Activated T-cell treated with anti-CD3 and anti-CD28 coated beads, Interleukin-2, amount 50 U/mL, for 48 hours (primary cell): ENCODE results near the gene PTPN21.

Experiments
- DNase-seq, 2 experiments: peaks; one replicate each; pipeline ENCODE4 v3.0.0-alpha.2; 2020

Gene PTPN21

DNA sequence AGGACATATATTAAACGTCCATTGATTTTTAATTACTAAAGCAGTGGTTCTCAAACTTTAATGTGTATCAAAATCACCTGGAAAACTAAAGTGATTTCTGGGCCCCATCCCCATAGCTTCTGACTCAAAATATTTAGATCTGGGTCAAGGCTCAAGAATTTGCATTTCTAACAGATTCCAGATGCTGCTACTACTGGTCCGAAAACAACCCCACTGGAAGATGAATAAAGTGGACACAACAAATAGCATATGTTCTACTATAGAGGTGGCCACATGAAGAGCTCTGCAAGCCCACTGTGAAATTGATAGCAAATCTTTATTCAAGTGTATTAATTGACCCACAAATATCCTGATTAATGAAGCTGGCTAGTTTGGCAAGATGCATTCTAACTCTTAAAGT is 99.9 kb downstream of the PTPN21 start:
- DNase-seq: no peak

DNA sequence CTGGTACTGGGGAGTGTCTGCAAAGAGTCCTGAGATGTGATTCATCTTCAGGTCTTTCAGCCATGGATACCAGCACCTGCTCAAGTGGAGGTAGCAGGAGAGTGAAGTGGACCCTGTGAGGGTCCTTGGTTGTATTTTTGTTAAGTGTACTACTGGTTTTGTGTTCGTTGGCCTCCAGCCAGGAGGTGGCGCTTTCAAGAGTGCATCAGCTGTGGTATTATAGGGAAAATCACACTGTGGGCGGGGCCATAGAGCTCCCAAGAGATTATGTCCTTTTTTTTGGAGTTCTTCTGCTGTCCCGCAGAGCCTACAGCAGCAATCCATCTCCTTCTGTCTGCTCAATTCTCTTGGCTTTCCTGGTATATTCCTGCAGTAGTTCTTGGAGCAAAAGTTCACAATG is 102.6 kb downstream of the PTPN21 start:
- DNase-seq: no peak

DNA sequence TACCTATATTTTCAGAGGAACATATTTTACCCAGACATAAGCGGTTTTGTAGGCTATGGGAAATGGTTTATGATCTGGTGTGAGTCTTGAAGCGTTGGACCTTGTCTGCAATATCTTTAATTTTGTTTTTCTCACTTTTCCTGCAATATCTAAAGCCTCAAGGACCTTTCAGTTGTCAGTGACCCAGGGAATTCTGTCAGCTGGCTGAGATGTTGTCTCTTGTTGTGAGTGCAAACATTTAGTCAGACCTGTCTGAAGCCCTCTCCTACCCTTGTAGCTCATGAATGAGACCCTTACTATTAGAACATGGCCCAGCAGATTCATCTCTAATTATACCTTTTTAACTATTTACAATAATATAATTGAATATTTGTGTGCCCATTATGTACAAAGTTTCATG is 115.7 kb downstream of the PTPN21 start:
- no peak for DNase-seq

GRCh38 chr14:88437658-88438057 is 117.1 kb downstream of the PTPN21 start:
- DNase-seq: no peak

- no peak for DNase-seq
These were observed 123.8 kb downstream of the PTPN21 start for GRCh38 chr14:88430976-88431375.

GRCh38 chr14:88426271-88426670 is 128.5 kb downstream of the PTPN21 start:
- DNase-seq: no peak

GRCh38 chr14:88424573-88424972 is 130.2 kb downstream of the PTPN21 start:
- DNase-seq: no peak

DNA sequence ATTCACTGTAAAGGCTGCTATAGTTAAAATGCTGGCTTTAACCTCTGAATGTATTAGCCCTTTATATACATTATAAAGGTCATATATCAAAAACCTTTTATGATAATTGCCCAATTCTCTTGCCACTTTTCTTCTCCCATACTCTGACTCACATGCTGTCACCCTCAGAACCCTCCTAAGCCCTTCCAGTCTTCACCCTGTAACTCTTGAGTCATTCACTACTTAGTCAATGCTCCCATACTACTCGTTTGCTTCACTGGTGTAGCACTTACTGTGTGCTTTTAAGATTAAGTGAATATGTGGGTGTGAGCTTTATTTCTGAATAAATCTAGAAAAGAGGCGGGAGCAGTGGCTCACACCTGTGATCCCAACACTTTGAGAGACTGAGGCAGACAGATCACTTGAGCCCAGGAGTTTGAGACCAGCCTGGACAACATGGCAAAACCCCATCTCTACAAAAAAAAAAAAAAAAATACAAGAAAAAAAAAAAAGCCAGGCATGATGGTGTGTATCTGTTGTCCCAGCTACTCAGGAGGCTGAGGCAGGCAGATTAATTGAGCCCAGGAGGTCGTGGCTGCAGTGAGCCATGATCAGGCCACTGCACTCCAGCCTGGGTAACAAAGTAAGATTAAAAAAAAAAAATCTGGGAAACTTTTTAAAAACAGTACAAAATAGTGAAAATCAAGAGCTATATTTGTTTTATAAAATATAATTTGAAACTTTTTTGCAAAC is 131.7 kb downstream of the PTPN21 start:
- no peak for DNase-seq

- DNase-seq: no peak
These were observed 132.8 kb downstream of the PTPN21 start for GRCh38 chr14:88422047-88422446.

GRCh38 chr14:88421286-88421685 is 133.5 kb downstream of the PTPN21 start:
- no peak for DNase-seq

- DNase-seq: no peak
These were observed 134.6 kb downstream of the PTPN21 start for GRCh38 chr14:88420187-88420586.

- no peak for DNase-seq
These were observed 137.2 kb downstream of the PTPN21 start for GRCh38 chr14:88417594-88417993.
